ENCODE measurements around the gene FCHO1. TPM values are rescaled to one million over a fixed set of nuclear protein-coding genes. Genes with fewer than 3 reads are reported as not detected.

The FCHO1 gene
- total RNA-seq, 2 experiments from 2014 or later, result 54.3 to 54.5 TPM

DNA sequence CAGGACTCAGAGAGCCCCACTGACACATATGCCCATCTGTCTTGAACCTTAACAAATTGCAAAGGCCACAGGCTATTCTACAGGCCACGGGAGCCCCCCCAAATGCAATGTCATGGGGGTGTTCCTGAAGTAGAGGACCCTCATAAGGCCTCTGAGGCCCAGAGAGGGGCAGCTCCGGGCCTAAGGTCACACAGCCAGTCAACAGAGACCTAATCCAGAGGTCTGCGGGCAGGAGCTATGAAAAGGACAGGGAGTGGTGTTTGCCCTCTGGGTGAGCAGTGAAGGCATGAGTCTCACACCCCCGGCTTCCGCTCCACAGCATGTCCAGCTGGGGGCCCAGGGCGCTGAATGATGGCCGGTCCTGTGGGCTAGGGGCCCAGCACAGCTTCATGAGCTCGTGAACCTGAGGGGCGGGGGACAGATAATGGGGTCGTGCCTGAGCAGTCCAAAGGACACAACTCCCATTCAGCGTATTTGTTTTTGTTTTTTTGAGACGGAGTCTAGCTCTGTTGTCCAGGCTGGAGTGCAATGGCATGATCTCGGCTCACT, 75.3 kb downstream of the FCHO1 start:
- Mint-ChIP-seq H3K9me3 (no peaks in the 10 kb centered on the region), H3K27ac (no peak overlapping the region), H3K36me3 (peaks cover 42% of the 10 kb centered on the region), H3K4me3 (no peak overlapping the region), H3K27me3 (no peaks in the 10 kb centered on the region), H3K4me1 (ENCODE audit: low read depth) (no peaks in the 10 kb centered on the region)
- POLR2A ChIA-PET, result interaction anchor here (1.6 to 1.9 kb wide), 2 partner anchors 8 to 20 kb away, joined by 4 to 6 read pairs; no protein-coding TSS in a partner anchor
- CTCF ChIA-PET, result no interaction called here
- intact Hi-C loops (cut with micrococcal nuclease), result no loop called here
- DNase-seq, result no peak

- H3K27me3 Mint-ChIP-seq, result no peaks in the 10 kb centered on the region
- H3K27ac Mint-ChIP-seq, result no peak overlapping the region
- POLR2A ChIA-PET, result interaction anchor here (1.0 to 1.1 kb wide), 2 partner anchors 18 to 29 kb away, joined by 3 to 4 read pairs; partner anchors contain the start of genes JAK3 and RPL18A
- H3K4me3 Mint-ChIP-seq, result no peak overlapping the region
- H3K9me3 Mint-ChIP-seq, result peaks cover 2% of the 10 kb centered on the region
- CTCF ChIA-PET, result interaction anchor here (0.9 kb wide), 1 partner anchor 21 kb away, joined by 3 read pairs; no protein-coding TSS in a partner anchor
- H3K36me3 Mint-ChIP-seq, result peaks cover 64% of the 10 kb centered on the region
- no peak for DNase-seq
- H3K4me1 Mint-ChIP-seq (ENCODE audit: low read depth), result no peaks in the 10 kb centered on the region
- intact Hi-C loops (cut with micrococcal nuclease), result no loop called here
Measured at GRCh38 chr19:17829855-17830566, 78.7 kb downstream of the FCHO1 start.

DNA sequence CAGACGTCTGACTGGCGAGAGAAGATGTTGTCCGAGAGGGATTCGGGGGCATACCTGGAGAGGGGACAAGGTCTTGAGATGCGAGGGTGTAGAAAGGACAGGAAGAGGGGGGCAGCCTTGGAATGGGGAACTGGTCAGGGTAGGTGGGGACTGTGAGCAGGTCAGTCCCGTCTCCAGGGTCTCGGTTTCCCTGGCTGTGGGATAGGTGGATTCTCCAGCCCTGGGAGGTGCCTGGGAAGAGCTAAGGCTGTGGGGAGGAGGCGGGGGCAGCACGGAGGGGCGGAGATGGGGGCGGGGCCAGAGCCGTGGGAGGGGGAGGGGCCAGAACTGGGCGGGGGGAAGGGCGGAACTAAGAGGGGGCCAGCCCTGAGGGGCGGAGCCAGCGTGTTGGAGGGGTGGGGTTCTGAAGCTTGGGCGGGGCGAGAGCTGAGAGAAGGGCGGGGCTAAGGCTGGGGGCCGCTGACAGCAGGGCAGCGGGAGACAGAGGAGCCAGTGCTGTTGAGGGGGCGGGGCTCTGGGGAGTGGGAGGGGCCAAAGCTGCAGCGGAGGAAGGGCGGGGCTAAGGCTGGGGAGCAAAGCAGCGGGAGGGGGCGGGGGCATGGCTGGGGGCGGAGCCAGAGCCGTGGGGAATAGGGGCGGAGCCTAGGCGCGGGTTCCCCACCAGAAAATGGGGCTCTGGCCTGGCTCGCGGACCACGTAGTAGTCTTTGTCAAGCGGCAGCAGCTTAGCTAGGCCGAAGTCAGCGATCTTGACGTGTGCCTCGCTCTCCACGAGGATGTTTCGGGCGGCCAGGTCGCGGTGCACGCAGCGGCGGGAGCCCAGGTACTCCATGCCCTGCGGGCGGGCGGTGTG, 79.5 kb downstream of the FCHO1 start:
- no peak overlapping the region for H3K4me3 Mint-ChIP-seq
- H3K4me1 Mint-ChIP-seq (ENCODE audit: low read depth), result no peaks in the 10 kb centered on the region
- peaks cover 2% of the 10 kb centered on the region for H3K9me3 Mint-ChIP-seq
- POLR2A ChIA-PET, result interaction anchor here (1.0 to 1.1 kb wide), 3 partner anchors 17 to 29 kb away, joined by 3 to 4 read pairs (median 3); partner anchors contain the start of genes JAK3 and RPL18A
- intact Hi-C loops (cut with micrococcal nuclease), result no loop called here
- CTCF ChIA-PET, result interaction anchor here (0.6 kb wide), 1 partner anchor 29 kb away, joined by 3 read pairs; the partner anchor contains the start of gene RPL18A
- H3K36me3 Mint-ChIP-seq, result peaks cover 67% of the 10 kb centered on the region
- H3K27me3 Mint-ChIP-seq, result no peaks in the 10 kb centered on the region
- DNase-seq, result peak; percentile 75
- no peak overlapping the region for H3K27ac Mint-ChIP-seq

DNA sequence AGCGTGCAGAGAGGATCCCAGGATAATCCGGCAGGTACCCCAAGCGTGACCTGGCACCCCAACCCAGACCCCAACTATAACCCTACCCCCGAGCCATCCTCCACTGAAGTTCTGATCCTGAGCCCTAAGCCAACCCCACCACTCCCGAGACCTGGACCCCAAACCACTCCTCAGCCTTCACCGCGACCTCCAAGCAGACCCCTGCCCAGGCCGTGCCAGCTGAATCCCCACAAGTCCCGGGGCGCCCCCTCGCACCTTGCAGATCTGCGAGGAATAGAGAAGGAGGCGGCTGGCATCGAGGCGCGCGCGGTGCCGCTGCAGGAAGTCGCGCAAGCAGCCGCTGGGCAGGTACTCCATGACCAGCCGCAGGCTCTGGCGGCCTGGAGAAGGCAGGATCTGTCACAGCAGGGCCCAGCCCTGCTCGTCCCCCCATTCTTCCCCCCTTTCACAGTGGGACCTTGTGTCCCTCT, 80.2 kb downstream of the FCHO1 start:
- H3K27me3 Mint-ChIP-seq, result no peaks in the 10 kb centered on the region
- no peaks in the 10 kb centered on the region for H3K4me1 Mint-ChIP-seq (ENCODE audit: low read depth)
- intact Hi-C loops (cut with micrococcal nuclease), result no loop called here
- peaks cover 70% of the 10 kb centered on the region for H3K36me3 Mint-ChIP-seq
- DNase-seq, result no peak
- H3K27ac Mint-ChIP-seq, result no peak overlapping the region
- ChIA-PET POLR2A (interaction anchor here (1.0 to 1.1 kb wide), 2 partner anchors 16 to 18 kb away, joined by 3 to 4 read pairs; partner anchors contain the start of gene JAK3), CTCF (interaction anchor here (0.6 kb wide), 1 partner anchor 28 kb away, joined by 3 read pairs; the partner anchor contains the start of gene RPL18A)
- no peak overlapping the region for H3K4me3 Mint-ChIP-seq
- peaks cover 2% of the 10 kb centered on the region for H3K9me3 Mint-ChIP-seq

- Mint-ChIP-seq H3K9me3 (peaks cover 2% of the 10 kb centered on the region), H3K27me3 (no peaks in the 10 kb centered on the region), H3K4me1 (ENCODE audit: low read depth) (no peaks in the 10 kb centered on the region), H3K27ac (no peak overlapping the region), H3K4me3 (no peak overlapping the region), H3K36me3 (peaks cover 70% of the 10 kb centered on the region)
- intact Hi-C loops (cut with micrococcal nuclease), result no loop called here
- no peak for DNase-seq
- POLR2A ChIA-PET, result interaction anchor here (1.1 to 2.0 kb wide), 3 partner anchors 9 to 15 kb away, joined by 5 to 6 read pairs (median 5); partner anchors contain the start of gene JAK3
- CTCF ChIA-PET, result interaction anchor here (1.4 kb wide), 1 partner anchor 23 kb away, joined by 5 read pairs; no protein-coding TSS in a partner anchor
Measured at GRCh38 chr19:17832443-17833208, 81.3 kb downstream of the FCHO1 start.

DNA sequence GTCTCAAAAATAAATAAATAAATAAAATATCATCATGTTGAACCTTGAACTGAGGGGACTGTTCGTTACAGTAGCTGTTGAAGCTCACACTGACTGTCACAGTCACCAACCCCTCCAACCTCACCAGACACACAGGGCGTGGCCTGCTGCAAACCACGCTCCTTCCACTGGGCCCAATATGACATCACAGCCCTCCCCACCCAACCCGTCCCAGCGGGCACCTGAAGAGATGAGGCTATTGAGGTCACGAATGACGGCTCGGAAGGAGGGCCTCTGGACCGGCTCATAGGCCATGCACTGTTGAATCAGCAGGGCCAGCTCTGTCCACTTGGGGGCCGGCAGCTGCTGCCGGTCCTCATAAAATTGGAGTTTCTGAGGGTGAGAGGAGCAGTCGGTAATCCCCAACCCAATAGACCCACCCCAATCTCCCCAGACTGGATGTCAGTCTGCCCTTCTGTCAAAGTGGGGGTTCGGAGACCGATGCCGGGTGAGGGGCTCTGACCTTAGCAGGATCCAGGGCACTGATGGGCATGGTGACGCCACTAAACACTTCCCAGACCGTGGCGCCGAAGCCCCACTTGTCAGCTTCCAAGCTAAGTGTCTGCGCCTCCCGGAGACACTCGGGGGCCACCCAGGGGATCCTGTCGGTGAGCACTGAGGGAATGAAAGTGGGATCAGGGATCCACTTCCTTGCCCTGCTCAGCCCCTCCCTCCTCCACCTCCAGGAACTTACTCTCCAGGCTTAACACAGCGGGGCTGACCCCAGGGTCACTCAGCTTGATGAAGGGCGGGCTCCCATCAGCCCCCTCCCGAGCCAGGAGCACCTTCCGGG, 83.3 kb downstream of the FCHO1 start:
- intact Hi-C loops (cut with micrococcal nuclease), result no loop called here
- H3K27ac Mint-ChIP-seq, result no peak overlapping the region
- H3K36me3 Mint-ChIP-seq, result peaks cover 76% of the 10 kb centered on the region
- ChIA-PET POLR2A (interaction anchor here (0.9 to 2.0 kb wide), 5 partner anchors 9 to 32 kb away, joined by 3 to 6 read pairs (median 4); no protein-coding TSS in a partner anchor), CTCF (no interaction called here)
- H3K4me3 Mint-ChIP-seq, result no peak overlapping the region
- DNase-seq, result no peak
- no peaks in the 10 kb centered on the region for H3K27me3 Mint-ChIP-seq
- H3K4me1 Mint-ChIP-seq (ENCODE audit: low read depth), result peaks cover 3% of the 10 kb centered on the region
- H3K9me3 Mint-ChIP-seq, result peaks cover 2% of the 10 kb centered on the region

GRCh38 chr19:17835182-17836006, 84.1 kb downstream of the FCHO1 start:
- ChIA-PET POLR2A (interaction anchor here (1.0 to 1.9 kb wide), 2 partner anchors 10 to 14 kb away, joined by 4 to 6 read pairs; no protein-coding TSS in a partner anchor), CTCF (no interaction called here)
- no peak overlapping the region for H3K4me3 Mint-ChIP-seq
- intact Hi-C loops (cut with micrococcal nuclease), result no loop called here
- H3K27me3 Mint-ChIP-seq, result no peaks in the 10 kb centered on the region
- H3K27ac Mint-ChIP-seq, result no peak overlapping the region
- DNase-seq, result no peak
- peaks cover 77% of the 10 kb centered on the region for H3K36me3 Mint-ChIP-seq
- peaks cover 2% of the 10 kb centered on the region for H3K9me3 Mint-ChIP-seq
- peaks cover 3% of the 10 kb centered on the region for H3K4me1 Mint-ChIP-seq (ENCODE audit: low read depth)

DNA sequence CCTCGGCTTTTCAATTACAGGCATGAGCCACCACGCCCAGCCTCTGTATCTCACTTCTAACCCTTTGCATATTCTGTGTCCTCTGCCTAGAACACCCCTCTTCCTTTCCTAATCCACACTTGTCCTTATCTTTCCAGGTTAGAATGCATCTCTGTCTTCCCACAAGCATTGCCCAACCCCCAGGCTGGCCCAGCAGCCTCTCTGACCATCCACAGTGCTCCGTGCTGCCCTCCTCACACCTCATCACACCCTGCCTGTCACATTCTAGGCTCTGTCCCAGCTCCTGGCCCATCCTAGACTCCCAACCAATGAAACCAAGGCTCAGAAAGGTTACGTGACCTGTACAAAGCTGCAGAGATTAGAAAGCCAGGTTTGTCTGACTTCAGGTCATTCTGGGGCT, 85.3 kb downstream of the FCHO1 start:
- Mint-ChIP-seq H3K4me3 (no peak overlapping the region), H3K27me3 (no peaks in the 10 kb centered on the region), H3K4me1 (ENCODE audit: low read depth) (peaks cover 7% of the 10 kb centered on the region), H3K27ac (no peak overlapping the region), H3K36me3 (peaks cover 74% of the 10 kb centered on the region), H3K9me3 (peaks cover 2% of the 10 kb centered on the region)
- intact Hi-C loops (cut with micrococcal nuclease), result no loop called here
- no peak for DNase-seq
- ChIA-PET POLR2A (no interaction called here), CTCF (no interaction called here)

DNA sequence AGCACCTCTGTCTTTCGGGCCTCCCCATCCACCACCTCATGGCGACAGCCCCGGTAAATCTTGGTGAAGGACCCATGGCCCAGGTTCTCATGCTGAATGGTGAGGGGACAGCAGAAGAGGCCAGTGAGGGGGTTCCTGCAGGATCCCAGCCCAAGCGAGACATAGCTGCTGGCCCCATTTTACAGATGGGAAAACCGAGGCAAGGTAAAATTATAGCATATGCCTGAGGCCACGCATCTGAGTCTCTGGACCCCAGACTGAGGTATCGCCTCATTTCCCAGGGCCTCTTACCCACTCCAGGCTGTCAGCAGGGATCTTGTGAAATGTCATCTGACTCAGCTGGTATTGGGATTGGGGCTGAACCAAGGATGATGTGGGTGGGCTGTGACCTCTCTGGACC, 86.7 kb downstream of the FCHO1 start:
- no peak overlapping the region for H3K4me3 Mint-ChIP-seq
- DNase-seq, result no peak
- no peak overlapping the region for H3K27ac Mint-ChIP-seq
- H3K27me3 Mint-ChIP-seq, result no peaks in the 10 kb centered on the region
- peaks cover 7% of the 10 kb centered on the region for H3K4me1 Mint-ChIP-seq (ENCODE audit: low read depth)
- intact Hi-C loops (cut with micrococcal nuclease), result no loop called here
- H3K9me3 Mint-ChIP-seq, result no peaks in the 10 kb centered on the region
- H3K36me3 Mint-ChIP-seq, result peaks cover 69% of the 10 kb centered on the region
- CTCF ChIA-PET, result interaction anchor here (0.9 kb wide), 1 partner anchor 18 kb away, joined by 3 read pairs; no protein-coding TSS in a partner anchor
- POLR2A ChIA-PET, result no interaction called here
